Transverse colon (tissue), 4 donors: ENCODE results near the gene TMCO6.

Experiments
- EP300 ChIP-seq: sonication (generic); formaldehyde crosslinking; IDR thresholded peaks from one replicate; pipeline ENCODE4 v1.6.1; 2017; ENCODE audit warnings: antibody characterized with exemption, low read depth
- POLR2A ChIP-seq: fragments of 450-650 bp; IDR thresholded peaks from one replicate; pipeline ENCODE4 v1.6.1; 2016; ENCODE audit warnings: antibody characterized with exemption, mild to moderate bottlenecking, moderate library complexity
- POLR2AphosphoS5 ChIP-seq, 3 donors: sonication (generic); formaldehyde crosslinking; IDR thresholded peaks; one replicate each; pipeline ENCODE4 v1.6.1; 2016; ENCODE audit warnings: antibody characterized with exemption in 3 of 3
- TF ChIP-seq, protein P1 (sequence below), 5 experiments: fragments of 200-600 bp in 3 of 5; fragments of 450-650 bp in 2 of 5; sonication (generic) in 3 of 5; IDR thresholded peaks; 1 replicate in 2 of 5; 2 replicates in 3 of 5; pipeline ENCODE4 v1.5.1; 2016 to 2017; ENCODE audit warnings: antibody characterized with exemption in 5 of 5, inconsistent platforms in 3 of 5, mild to moderate bottlenecking in 2 of 5, moderate library complexity in 1 of 5

DNA sequence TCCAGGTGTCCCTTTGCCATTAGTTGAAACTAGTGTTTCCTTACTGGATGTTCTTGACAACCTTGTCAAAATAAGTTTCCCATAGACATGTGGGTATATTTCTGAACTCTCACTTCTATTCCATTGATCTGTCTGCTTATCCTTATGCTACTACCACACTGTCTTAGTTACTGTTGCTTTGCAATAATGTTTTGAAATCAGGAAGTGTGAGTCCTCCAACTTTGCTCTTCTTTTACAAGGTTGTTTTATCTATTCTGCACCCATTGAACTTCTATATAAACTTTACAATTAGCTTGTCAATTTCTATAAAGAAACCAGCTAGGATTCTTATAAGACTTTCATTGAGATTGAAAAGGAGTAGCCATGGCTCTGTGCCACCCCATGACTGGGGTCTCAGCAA is 30.5 kb upstream of the TMCO6 start:
- TF ChIP-seq, protein P1, sequence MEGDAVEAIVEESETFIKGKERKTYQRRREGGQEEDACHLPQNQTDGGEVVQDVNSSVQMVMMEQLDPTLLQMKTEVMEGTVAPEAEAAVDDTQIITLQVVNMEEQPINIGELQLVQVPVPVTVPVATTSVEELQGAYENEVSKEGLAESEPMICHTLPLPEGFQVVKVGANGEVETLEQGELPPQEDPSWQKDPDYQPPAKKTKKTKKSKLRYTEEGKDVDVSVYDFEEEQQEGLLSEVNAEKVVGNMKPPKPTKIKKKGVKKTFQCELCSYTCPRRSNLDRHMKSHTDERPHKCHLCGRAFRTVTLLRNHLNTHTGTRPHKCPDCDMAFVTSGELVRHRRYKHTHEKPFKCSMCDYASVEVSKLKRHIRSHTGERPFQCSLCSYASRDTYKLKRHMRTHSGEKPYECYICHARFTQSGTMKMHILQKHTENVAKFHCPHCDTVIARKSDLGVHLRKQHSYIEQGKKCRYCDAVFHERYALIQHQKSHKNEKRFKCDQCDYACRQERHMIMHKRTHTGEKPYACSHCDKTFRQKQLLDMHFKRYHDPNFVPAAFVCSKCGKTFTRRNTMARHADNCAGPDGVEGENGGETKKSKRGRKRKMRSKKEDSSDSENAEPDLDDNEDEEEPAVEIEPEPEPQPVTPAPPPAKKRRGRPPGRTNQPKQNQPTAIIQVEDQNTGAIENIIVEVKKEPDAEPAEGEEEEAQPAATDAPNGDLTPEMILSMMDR (IDR thresholded peaks at IDR 0.05) = no peak
- TF ChIP-seq POLR2A (no peak), POLR2AphosphoS5 (IDR thresholded peaks at IDR 0.05) (no peak), EP300 (no peak)
